ENCODE results near the gene COMMD9.

Gene COMMD9

GRCh38 chr11:36309779-36310178 is 20.6 kb upstream of the COMMD9 start:
- Histone ChIP-seq H3K4me1 (ENCODE audit: insufficient read depth, low read length, poor library complexity, severe bottlenecking) (peaks cover 44% of the 10 kb centered on the region), H3K36me3 (ENCODE audit: insufficient read depth, low read length) (no peaks in the 10 kb centered on the region), H3F3A (ENCODE audit: low read depth) (no peaks in the 10 kb centered on the region), H3K27me3 (ENCODE audit: insufficient read depth, low read length, poor library complexity, severe bottlenecking) (no peaks in the 10 kb centered on the region), H3K9me2 (replicated peaks; ENCODE audit: low read depth, low read length) (no peaks in the 10 kb centered on the region), H3K9ac (ENCODE audit: low read depth, low read length, poor library complexity, severe bottlenecking) (no peak overlapping the region), H3K4me3 (ENCODE audit: low read length, poor library complexity, severe bottlenecking) (no peak overlapping the region), H3K4me2 (ENCODE audit: low read depth, low read length, poor library complexity, severe bottlenecking) (no peak overlapping the region), H4K20me1 (ENCODE audit: insufficient read depth, low read length, poor library complexity, severe bottlenecking) (no peaks in the 10 kb centered on the region), H3K79me2 (ENCODE audit: insufficient read depth, low read length) (no peaks in the 10 kb centered on the region), H2AFZ (ENCODE audit: low read length) (no peak overlapping the region), H3K9me3 (ENCODE audit: insufficient read depth, low read depth, low read length) (no peaks in the 10 kb centered on the region)
- TF ChIP-seq EZH2phosphoT487 (IDR thresholded peaks at IDR 0.05; ENCODE audit: borderline replicate concordance), result no peak

DNA sequence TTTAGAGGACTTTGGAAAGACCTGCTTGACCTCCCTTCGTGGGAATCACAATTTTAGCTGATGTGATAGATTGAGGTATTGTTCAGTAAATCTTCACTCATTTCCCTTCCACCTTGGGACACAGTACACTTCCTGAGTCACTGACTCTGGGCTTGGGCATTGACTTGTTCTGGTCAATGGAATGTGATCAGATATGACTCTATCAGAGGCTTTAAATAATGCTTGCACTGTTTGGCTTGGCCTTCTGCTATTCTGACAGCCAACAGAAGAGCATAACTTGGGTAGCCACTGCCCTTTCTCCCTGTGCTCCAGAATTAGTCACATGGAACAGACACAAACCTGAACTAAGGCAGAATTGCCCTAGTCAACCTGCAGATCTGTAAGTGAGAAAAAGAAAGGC is 19.4 kb upstream of the COMMD9 start:
- Histone ChIP-seq H3K9me3 (ENCODE audit: insufficient read depth, low read depth, low read length) (no peaks in the 10 kb centered on the region), H3K27me3 (ENCODE audit: insufficient read depth, low read length, poor library complexity, severe bottlenecking) (no peaks in the 10 kb centered on the region), H3K4me3 (ENCODE audit: low read length, poor library complexity, severe bottlenecking) (no peak overlapping the region), H3K4me1 (ENCODE audit: insufficient read depth, low read length, poor library complexity, severe bottlenecking) (peaks cover 43% of the 10 kb centered on the region), H4K20me1 (ENCODE audit: insufficient read depth, low read length, poor library complexity, severe bottlenecking) (no peaks in the 10 kb centered on the region), H3K36me3 (ENCODE audit: insufficient read depth, low read length) (no peaks in the 10 kb centered on the region), H3K9me2 (replicated peaks; ENCODE audit: low read depth, low read length) (no peaks in the 10 kb centered on the region), H3K79me2 (ENCODE audit: insufficient read depth, low read length) (no peaks in the 10 kb centered on the region), H3K9ac (ENCODE audit: low read depth, low read length, poor library complexity, severe bottlenecking) (no peak overlapping the region), H3K4me2 (ENCODE audit: low read depth, low read length, poor library complexity, severe bottlenecking) (no peak overlapping the region), H3F3A (ENCODE audit: low read depth) (no peaks in the 10 kb centered on the region), H2AFZ (ENCODE audit: low read length) (no peak overlapping the region)
- no peak for TF ChIP-seq EZH2phosphoT487 (IDR thresholded peaks at IDR 0.05; ENCODE audit: borderline replicate concordance)
- TF ChIP-seq, protein P1, sequence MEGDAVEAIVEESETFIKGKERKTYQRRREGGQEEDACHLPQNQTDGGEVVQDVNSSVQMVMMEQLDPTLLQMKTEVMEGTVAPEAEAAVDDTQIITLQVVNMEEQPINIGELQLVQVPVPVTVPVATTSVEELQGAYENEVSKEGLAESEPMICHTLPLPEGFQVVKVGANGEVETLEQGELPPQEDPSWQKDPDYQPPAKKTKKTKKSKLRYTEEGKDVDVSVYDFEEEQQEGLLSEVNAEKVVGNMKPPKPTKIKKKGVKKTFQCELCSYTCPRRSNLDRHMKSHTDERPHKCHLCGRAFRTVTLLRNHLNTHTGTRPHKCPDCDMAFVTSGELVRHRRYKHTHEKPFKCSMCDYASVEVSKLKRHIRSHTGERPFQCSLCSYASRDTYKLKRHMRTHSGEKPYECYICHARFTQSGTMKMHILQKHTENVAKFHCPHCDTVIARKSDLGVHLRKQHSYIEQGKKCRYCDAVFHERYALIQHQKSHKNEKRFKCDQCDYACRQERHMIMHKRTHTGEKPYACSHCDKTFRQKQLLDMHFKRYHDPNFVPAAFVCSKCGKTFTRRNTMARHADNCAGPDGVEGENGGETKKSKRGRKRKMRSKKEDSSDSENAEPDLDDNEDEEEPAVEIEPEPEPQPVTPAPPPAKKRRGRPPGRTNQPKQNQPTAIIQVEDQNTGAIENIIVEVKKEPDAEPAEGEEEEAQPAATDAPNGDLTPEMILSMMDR (conservative IDR thresholded peaks at IDR 0.05; ENCODE audit: low read length), result no peak

DNA sequence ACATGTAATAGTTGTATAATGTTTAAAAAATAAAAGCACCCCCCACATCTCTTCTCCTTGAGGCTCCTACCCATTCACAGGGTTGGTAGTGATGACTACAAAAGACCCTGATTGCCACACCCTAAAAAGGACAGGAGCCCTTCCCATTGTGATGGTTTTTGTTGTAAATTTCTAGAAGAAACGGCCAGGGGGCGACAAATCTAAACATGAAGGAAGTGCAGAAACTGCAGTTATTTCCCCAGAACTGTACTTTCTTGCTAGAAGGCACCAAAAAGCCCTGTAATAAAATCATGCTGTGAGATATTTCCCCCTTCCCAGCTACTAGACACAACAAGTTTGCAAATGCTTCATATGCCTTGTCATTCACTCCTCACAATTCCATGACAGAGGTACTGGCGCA is 17.7 kb upstream of the COMMD9 start:
- no peaks in the 10 kb centered on the region for H3K27me3 ChIP-seq (ENCODE audit: insufficient read depth, low read length, poor library complexity, severe bottlenecking)

GRCh38 chr11:36305047-36305446 is 15.8 kb upstream of the COMMD9 start:
- H2AFZ ChIP-seq (ENCODE audit: low read length), result no peak overlapping the region
- peak overlapping the region; percentile 15 for H3K4me2 ChIP-seq (ENCODE audit: low read depth, low read length, poor library complexity, severe bottlenecking)
- H3K9ac ChIP-seq (ENCODE audit: low read depth, low read length, poor library complexity, severe bottlenecking), result no peak overlapping the region
- no peaks in the 10 kb centered on the region for H3K9me3 ChIP-seq (ENCODE audit: insufficient read depth, low read depth, low read length)
- no peaks in the 10 kb centered on the region for H3K79me2 ChIP-seq (ENCODE audit: insufficient read depth, low read length)
- TF ChIP-seq, protein P1 (conservative IDR thresholded peaks at IDR 0.05; ENCODE audit: low read length), result no peak
- no peak for TF ChIP-seq EZH2phosphoT487 (IDR thresholded peaks at IDR 0.05; ENCODE audit: borderline replicate concordance)
- H3K36me3 ChIP-seq (ENCODE audit: insufficient read depth, low read length), result no peaks in the 10 kb centered on the region
- H3K9me2 ChIP-seq (replicated peaks; ENCODE audit: low read depth, low read length), result no peaks in the 10 kb centered on the region
- H3K4me1 ChIP-seq (ENCODE audit: insufficient read depth, low read length, poor library complexity, severe bottlenecking), result peaks cover 25% of the 10 kb centered on the region
- no peak overlapping the region for H3K4me3 ChIP-seq (ENCODE audit: low read length, poor library complexity, severe bottlenecking)
- H3K27me3 ChIP-seq (ENCODE audit: insufficient read depth, low read length, poor library complexity, severe bottlenecking), result no peaks in the 10 kb centered on the region
- H3F3A ChIP-seq (ENCODE audit: low read depth), result no peaks in the 10 kb centered on the region
- H4K20me1 ChIP-seq (ENCODE audit: insufficient read depth, low read length, poor library complexity, severe bottlenecking), result no peaks in the 10 kb centered on the region

More for the DNA sequence above, 17.7 kb upstream of the COMMD9 start:
- Histone ChIP-seq H3K9me3 (ENCODE audit: insufficient read depth, low read depth, low read length) (no peaks in the 10 kb centered on the region), H3K4me2 (ENCODE audit: low read depth, low read length, poor library complexity, severe bottlenecking) (peak overlapping the region; percentile 0), H3K9ac (ENCODE audit: low read depth, low read length, poor library complexity, severe bottlenecking) (no peak overlapping the region), H3K79me2 (ENCODE audit: insufficient read depth, low read length) (no peaks in the 10 kb centered on the region), H3K36me3 (ENCODE audit: insufficient read depth, low read length) (no peaks in the 10 kb centered on the region), H3K4me3 (ENCODE audit: low read length, poor library complexity, severe bottlenecking) (no peak overlapping the region), H2AFZ (ENCODE audit: low read length) (peak overlapping the region; percentile 32; the same call in 1 of the 2 replicates), H3F3A (ENCODE audit: low read depth) (no peaks in the 10 kb centered on the region), H4K20me1 (ENCODE audit: insufficient read depth, low read length, poor library complexity, severe bottlenecking) (no peaks in the 10 kb centered on the region), H3K4me1 (ENCODE audit: insufficient read depth, low read length, poor library complexity, severe bottlenecking) (peaks cover 27% of the 10 kb centered on the region), H3K9me2 (replicated peaks; ENCODE audit: low read depth, low read length) (no peaks in the 10 kb centered on the region)
- TF ChIP-seq, protein P1 (conservative IDR thresholded peaks at IDR 0.05; ENCODE audit: low read length), result peak; percentile 80
- TF ChIP-seq EZH2phosphoT487 (IDR thresholded peaks at IDR 0.05; ENCODE audit: borderline replicate concordance), result no peak
